Measurements from ENCODE around the gene GRIK3.
"Not testable (repeated sequence)": the region's sequence is repeated elsewhere in the genome, so short reads cannot be mapped to it uniquely, and the experiment has no call there.

Gene GRIK3

DNA sequence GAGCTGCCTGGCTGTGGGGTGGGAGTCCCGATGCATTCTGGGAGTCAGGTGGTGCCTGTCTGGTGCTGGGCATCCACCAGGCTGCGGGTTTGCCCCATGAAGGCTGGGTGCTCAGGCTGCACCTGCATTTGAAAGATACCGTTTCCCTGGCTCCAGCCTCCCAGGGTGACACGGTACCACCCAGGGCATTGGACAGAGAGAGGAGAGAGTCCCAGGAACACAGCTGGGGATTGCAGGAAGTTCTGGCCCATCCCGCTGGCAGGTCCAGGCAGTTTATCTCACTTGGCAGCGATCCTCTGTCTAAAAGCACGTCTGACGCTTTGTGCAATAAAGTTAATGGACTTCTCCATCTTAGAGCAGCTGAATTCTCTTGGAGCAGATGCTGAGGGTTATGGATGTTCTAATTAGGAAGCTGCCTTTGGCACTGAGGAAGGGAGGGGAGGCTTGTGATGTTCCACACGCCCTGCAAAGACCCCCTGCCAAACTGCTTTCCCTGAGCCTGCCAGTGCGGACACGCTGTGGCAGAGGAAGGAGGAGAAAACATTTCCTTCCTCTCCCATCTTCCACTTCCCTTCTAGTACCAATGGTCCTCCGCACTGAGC is 246.9 kb downstream of the GRIK3 start:
- DNase-seq (ENCODE audit: low read depth), result no peak

DNA sequence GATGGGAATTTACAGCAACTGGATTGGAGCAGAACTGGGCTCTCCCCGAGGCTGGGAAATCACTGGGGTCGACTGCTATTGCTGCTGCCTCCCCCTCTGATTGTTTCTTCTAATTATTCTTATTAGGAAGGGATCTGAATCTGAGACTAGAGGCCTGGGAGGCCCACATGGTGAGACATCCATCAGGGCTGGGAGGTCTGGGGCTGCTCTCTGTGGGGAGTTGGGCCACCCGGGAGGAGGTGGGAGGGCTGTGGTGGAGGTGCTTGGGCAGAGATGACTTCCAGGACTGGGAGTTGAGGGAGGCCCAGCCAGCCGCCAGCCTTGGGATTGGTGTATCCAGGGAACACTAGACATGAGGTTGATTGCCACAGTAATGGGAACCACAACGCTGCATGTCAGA is 247.9 kb downstream of the GRIK3 start:
- DNase-seq (ENCODE audit: low read depth), result no peak

GRCh38 chr1:36784147-36784859 is 250.0 kb downstream of the GRIK3 start:
- no peak for DNase-seq (ENCODE audit: low read depth)

DNA sequence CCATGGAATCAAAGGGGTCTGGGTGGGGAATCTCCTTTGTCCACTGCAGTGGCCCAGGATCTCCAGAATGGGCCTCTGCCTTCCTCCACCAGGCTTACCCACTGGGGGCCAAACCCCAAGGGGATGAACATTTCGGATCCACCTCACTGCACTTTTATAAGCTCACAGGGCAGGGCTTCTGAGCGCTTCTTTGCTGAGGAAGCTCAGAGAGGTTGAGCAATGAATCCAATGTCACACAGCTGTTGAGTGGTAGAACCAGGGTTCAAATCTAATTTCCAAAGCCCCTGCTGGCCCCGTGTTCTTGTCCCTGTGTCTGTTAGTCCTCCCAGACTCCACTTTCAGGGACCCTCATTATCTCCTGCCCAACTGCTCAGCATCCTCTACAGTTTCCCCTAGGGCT is 250.8 kb downstream of the GRIK3 start:
- no peak for DNase-seq (ENCODE audit: low read depth)

DNA sequence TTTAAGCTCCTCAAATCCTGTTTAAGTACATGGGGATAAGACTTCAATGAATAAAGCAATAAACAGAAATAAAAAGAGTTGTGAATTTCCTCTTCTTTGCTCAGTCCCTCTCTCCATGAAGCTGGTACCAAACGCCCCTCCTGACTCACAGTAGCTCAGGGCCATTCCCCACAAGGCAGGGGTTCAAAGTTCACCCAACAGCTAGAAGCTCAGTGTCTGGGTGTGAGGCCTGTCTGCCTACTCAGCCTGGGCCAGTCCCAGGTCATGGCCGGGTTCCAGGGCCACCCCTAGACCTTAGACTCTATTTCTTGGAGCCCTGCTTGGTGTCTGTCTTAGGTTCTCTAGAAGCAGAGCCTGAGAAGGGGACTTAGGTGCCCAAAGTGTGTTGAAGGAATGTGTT is 251.5 kb downstream of the GRIK3 start:
- no peak for DNase-seq (ENCODE audit: low read depth)

GRCh38 chr1:36782085-36782484 is 252.2 kb downstream of the GRIK3 start:
- no peak for DNase-seq (ENCODE audit: low read depth)

- no peak for DNase-seq (ENCODE audit: low read depth)
Measured at GRCh38 chr1:36781098-36781497, 253.2 kb downstream of the GRIK3 start.

DNA sequence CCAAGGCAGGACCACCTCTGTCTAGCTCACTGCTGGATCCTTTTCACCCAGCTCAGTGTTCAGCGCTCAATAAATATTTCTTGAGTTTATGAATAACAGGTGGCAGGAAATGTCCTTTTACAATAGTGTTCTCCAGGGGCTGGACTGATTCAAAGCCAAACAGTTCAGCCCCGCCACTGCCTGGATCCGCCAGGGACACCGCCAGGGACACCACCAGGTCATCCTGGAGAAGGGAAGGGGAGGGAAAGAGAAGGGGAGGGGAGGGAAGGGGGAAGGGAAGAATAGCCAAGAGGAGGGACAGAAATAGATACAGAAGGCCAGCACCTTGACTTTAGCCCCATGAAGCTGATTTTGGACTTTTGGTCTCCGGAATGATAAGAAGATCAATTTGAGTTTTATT is 255.6 kb downstream of the GRIK3 start:
- no peak for DNase-seq (ENCODE audit: low read depth)

DNA sequence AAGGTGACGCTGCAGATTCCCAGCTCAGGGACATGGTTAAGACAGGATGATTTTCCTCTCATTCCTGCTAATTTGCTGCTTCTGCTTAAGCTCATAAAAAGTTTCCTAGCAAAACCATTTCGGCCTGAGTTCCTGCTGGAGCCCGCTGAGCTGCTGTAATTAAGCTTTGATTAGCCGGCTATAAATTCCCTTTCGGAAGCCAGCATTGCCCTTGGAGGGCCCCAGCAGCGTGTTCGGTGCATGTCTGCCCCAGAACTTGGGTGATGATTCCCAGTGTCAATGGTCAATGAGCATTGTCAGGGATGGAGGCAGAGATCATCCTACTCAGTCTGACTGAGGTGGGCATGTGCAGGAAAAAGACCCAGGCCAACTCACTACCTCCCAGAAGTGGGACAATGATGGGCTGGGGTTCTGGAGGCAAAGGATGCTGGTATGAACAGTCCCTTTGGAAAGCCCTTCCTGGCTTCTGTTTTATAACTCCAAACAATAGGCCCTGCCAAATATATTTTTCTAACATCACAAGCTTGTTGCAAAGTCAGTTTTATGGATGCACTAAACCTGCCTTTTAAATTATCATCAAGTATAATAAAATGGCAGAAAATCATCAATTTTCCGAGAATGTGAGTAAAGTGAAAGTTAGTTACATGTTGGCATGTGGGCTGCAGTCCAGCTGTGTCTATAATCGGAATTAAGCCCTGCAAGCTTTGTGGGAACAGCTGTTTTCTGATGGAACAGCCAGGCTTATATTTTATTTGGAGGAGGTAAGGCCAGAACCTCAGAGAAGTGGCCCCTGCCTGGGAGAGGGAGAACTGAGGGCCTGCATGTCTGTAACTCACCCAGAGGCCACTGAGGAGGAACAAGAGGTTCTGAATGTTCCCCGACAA is 257.1 kb downstream of the GRIK3 start:
- DNase-seq (ENCODE audit: low read depth), result no peak

DNA sequence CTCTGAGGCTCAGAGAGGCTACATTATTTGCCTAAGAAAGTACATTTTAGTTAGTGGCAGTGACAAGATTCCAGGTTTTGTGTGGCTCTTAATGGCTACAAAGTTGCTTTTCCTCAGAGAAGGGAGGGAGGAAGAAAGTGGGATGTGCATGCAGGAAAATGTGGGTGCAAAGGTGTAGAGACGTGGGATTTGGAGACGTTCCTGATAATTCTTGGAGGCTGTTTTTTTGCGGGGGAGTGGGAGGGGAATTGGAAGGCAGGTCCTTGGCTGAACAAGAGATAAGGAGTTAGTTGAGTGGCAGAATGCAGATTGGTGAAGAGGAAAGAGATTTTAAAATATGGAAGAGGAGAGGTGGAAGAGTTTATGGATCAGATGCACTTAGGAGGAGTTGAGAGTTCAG is 258.1 kb downstream of the GRIK3 start:
- no peak for DNase-seq (ENCODE audit: low read depth)

GRCh38 chr1:36775716-36776115 is 258.6 kb downstream of the GRIK3 start:
- no peak for DNase-seq (ENCODE audit: low read depth)

GRCh38 chr1:36773827-36774541 is 260.3 kb downstream of the GRIK3 start:
- no peak for DNase-seq (ENCODE audit: low read depth)

- no peak for DNase-seq (ENCODE audit: low read depth)
Measured at GRCh38 chr1:36772647-36773495, 261.4 kb downstream of the GRIK3 start.

DNA sequence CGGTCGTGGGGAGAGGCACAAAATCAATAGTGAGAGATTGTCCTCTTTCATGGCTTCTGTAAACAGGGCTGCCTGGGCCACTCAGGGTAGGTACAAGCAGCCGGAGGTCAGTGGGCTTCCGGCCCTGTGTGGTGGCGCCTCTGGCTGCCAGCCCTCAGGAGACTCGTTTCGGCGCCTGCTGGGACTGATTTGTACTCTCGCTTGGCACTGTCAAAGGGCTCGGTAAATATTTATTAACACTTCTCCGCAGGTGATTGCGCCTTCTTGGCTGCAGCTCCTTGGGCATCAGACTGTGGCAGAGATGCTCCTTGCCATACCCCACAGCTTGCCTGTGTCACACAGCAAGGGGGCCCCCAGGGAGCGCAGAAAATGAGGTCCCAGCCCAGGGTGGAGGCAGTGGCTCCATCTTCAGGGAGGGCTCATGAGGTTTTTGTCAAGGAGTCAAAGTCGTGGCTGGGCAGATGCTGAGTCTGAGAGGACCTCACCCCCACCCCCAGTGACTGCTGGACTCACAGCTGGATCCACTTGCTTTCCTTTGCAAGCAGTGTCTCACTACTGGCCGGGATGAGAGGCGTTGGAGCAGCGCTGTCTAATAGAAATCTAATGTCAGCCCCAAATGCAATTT is 262.5 kb downstream of the GRIK3 start:
- DNase-seq (ENCODE audit: low read depth), result no peak

DNA sequence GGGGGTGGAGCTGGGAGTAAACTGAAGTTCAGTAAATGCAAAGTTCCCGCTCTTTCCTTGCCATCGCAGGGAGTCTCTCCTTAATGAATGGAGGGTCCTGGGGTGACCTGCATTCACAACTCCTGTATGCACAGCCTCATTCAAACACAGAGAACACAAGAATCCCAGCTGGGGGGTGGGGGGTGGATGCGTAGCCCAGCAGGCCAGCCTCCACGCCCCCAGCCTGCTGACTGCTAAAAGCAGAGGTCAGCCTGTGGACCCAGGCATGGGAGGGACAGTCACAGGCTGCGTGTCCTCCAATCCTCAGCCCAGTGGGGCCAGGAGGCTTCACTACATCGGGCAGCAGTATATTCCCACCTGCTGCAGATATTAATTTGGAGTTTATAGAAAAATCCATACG is 263.1 kb downstream of the GRIK3 start:
- no peak for DNase-seq (ENCODE audit: low read depth)

DNA sequence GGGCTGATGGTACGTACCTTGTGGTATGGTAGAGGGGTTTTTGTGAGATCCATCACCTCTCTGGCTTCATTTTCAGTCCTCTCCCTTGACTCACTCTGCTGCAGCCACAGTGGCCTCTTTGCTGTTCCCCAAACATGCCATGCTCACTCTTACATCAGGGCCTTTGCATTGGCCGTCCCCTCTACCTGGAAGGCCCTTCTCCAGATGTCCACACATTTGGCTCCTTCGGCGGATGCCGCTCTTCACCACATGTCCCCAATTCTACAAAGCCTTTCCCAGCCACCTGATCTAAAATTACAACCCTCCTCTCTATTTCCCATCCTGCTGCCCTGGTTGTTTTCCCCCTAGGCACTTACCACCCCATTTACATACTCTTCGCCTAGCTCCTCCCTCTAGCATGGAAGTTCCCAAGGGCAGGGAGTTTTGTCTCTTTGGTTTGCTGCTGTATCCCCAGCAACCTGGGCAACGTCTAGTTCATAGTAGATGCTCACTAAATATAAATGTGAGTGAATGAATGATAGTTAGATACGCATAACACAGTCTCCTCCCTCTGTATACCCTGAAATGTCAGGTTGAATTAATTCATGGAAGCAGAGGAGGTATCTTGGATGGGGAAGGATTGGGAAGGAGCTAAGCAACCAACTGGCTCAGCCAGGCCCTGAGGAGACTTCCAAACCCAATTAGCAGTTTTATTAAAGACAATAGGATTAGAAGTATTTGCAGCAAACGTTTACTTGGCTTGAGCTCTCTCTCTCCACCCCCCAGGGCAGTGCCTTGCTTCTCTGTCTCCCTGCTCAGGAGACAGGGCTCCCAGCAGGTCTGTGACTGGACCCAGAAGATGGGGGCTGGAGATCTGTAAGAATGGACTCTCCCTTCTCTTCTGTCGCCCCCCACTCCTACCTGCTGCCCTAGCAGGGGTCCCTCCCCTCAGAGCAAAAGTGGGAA is 264.2 kb downstream of the GRIK3 start:
- DNase-seq (ENCODE audit: low read depth), result no peak

- no peak for DNase-seq (ENCODE audit: low read depth)
Measured at GRCh38 chr1:36768486-36769178, 265.7 kb downstream of the GRIK3 start.

DNA sequence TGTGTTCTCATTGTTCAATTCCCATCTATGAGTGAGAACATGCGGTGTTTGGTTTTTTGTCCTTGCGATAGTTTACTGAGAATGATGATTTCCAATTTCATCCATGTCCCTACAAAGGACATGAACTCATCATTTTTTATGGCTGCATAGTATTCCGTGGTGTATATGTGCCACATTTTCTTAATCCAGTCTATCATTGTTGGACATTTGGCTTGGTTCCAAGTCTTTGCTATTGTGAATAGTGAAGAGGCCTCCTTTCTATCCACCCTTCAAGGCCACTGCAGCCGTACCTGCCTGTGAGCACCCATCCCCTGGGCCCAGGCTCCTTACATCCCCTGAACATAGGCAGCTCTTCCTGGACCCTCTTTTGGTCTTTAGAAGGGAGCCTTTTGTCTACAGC is 266.9 kb downstream of the GRIK3 start:
- not testable (repeated sequence) for DNase-seq (ENCODE audit: low read depth)

DNA sequence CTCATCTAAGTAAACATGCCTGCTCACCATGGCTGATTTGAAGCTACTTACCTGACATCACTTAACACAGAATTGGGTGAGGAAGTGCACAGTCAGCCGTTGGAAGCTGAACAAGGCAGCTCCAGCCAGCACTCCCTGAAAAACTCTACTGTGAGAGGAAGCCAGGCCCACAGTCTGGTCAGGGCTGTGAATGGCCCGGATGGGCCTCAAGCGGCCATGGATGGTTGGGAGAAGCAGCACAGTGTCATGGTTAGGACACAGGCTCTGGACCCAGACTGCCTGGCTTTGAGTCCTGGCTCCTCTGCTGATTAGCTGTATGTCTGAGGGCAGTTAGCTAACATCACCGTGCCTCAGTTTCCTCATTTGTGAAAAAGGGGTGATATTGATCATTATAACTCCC is 267.8 kb downstream of the GRIK3 start:
- DNase-seq (ENCODE audit: low read depth), result no peak
